HCT116 (cell line): ENCODE measurements around the gene ACHE. TPM values are rescaled to one million over a fixed set of nuclear protein-coding genes. Genes with fewer than 3 reads are reported as not detected.

Experiments used
- ATAC-seq: fragments of 200-7000 bp; cut with Tn5 transposase; 2 replicates; pipeline ENCODE4 v1.9.1; 2020; ENCODE audit warnings: mild to moderate bottlenecking, moderate library complexity
- BruUV-seq: library from RNA; stranded (reverse); fragments of 400-500 nt; replicated peaks from 2 replicates; lab custom pipeline; 2021; lab: Mats Ljungman, UMichigan
- CTCF ChIA-PET: fragments of 300-600 bp; sonication (Branson Sonifier 250); formaldehyde crosslinking; loops from one replicate; lab custom pipeline; 2021; ENCODE audit warnings: antibody characterized with exemption; lab: Charles Lee
- POLR2A ChIA-PET: fragments of 300-600, 350-600 bp; sonication (Branson Sonifier 250); formaldehyde crosslinking; loops from one replicate; lab custom pipeline; 2021; ENCODE audit warnings: antibody characterized with exemption; lab: Charles Lee
- RAD21 ChIA-PET, 2 experiments: fragments of 300-600 bp; sonication (Branson Sonifier 250); formaldehyde crosslinking; loops; one replicate each; lab custom pipeline; 2023; ENCODE audit warnings: low total read pairs in 2 of 2; ENCODE audit not compliant: uncharacterized antibody in 2 of 2, unreplicated experiment in 2 of 2, low non-redundant PET in 1 of 2; lab: Charles Lee
- DNase-seq: peaks from one replicate; pipeline ENCODE4 v3.0.0-alpha.2; 2010; ENCODE audit warnings: low read depth, low spot score
- H2AFZ ChIP-seq: fragments of 200-600 bp; shearing (Covaris generic), sonication (generic); 2 replicates; pipeline ENCODE4 v1.6.1; 2017; ENCODE audit warnings: low read depth, mixed run types, mixed read lengths, antibody characterized with exemption, low read length; ENCODE audit not compliant: poor library complexity, severe bottlenecking
- H3K27ac ChIP-seq: 2 replicates; pipeline ENCODE4 v1.5.1; 2012; ENCODE audit warnings: low read depth, low read length
- H3K27me3 ChIP-seq: fragments of 200-600 bp; sonication (generic); 2 replicates; pipeline ENCODE4 v1.6.1; 2016; ENCODE audit warnings: mixed run types, low read length, mixed read lengths; ENCODE audit not compliant: insufficient read depth
- H3K36me3 ChIP-seq, 2 experiments: fragments of 200-500 bp in 1 of 2; fragments of 200-600 bp in 1 of 2; sonication (Bioruptor generic) in 1 of 2; sonication (generic) in 1 of 2; 2 replicates each; pipeline versions ENCODE4 v1.5.1 to v1.6.1; 2014 to 2016; ENCODE audit warnings: low read length in 2 of 2, inconsistent platforms in 1 of 2, mixed read lengths in 1 of 2, mixed run types in 1 of 2; ENCODE audit not compliant: insufficient read depth in 2 of 2, control insufficient read depth in 1 of 2
- H3K4me1 ChIP-seq, 2 experiments: fragments of 200-600 bp in 1 of 2; sonication (generic) in 1 of 2; 2 replicates each; pipeline versions ENCODE4 v1.5.1 to v1.6.1; 2012 to 2017; ENCODE audit warnings: low read length in 2 of 2, inconsistent platforms in 1 of 2, mild to moderate bottlenecking in 1 of 2, mixed read lengths in 1 of 2, mixed run types in 1 of 2, moderate library complexity in 1 of 2; ENCODE audit not compliant: insufficient read depth in 2 of 2, control insufficient read depth in 1 of 2
- H3K4me2 ChIP-seq: fragments of 200-600 bp; sonication (generic); 2 replicates; pipeline ENCODE4 v1.6.1; 2017; ENCODE audit warnings: mixed run types, low read length, mixed read lengths
- H3K4me3 ChIP-seq, 2 experiments: fragments of 200-600 bp in 1 of 2; sonication (generic) in 1 of 2; replicated peaks in 1 of 2; 2 replicates each; pipeline ENCODE4 v1.5.1; 2011 to 2016; ENCODE audit warnings: low read length in 2 of 2, control low read depth in 1 of 2, low read depth in 1 of 2, mild to moderate bottlenecking in 1 of 2, mixed read lengths in 1 of 2, mixed run types in 1 of 2
- H3K79me2 ChIP-seq: fragments of 200-600 bp; sonication (generic); 2 replicates; pipeline ENCODE4 v1.6.1; 2017; ENCODE audit warnings: mild to moderate bottlenecking, mixed run types, low read length, moderate library complexity, mixed read lengths; ENCODE audit not compliant: insufficient read depth
- H3K9ac ChIP-seq: fragments of 200-600 bp; sonication (generic); 2 replicates; pipeline ENCODE4 v1.6.1; 2016; ENCODE audit warnings: low read length, mixed read lengths
- H3K9me2 ChIP-seq: fragments of 200-600 bp; sonication (generic), shearing (Covaris generic); 2 replicates; pipeline ENCODE4 v1.6.1; 2017; ENCODE audit warnings: mixed run types, mild to moderate bottlenecking, moderate library complexity; ENCODE audit not compliant: insufficient read depth
- H3K9me3 ChIP-seq, 2 experiments: fragments of 200-500 bp in 1 of 2; fragments of 200-600 bp in 1 of 2; sonication (Bioruptor generic) in 1 of 2; sonication (generic) in 1 of 2; 2 replicates each; pipeline ENCODE4 v1.6.1; 2014 to 2017; ENCODE audit warnings: low read length in 2 of 2, mixed read lengths in 2 of 2, inconsistent platforms in 1 of 2, low read depth in 1 of 2, mild to moderate bottlenecking in 1 of 2, mixed run types in 1 of 2, moderate library complexity in 1 of 2; ENCODE audit not compliant: control insufficient read depth in 1 of 2, insufficient read depth in 1 of 2
- H4K20me1 ChIP-seq: fragments of 200-600 bp; sonication (generic), shearing (Covaris generic); 2 replicates; pipeline ENCODE4 v1.6.1; 2017; ENCODE audit warnings: mixed run types, mild to moderate bottlenecking, moderate library complexity; ENCODE audit not compliant: insufficient read depth
- ATF3 ChIP-seq: IDR thresholded peaks from 2 replicates; pipeline ENCODE4 v1.6.1; 2012
- CBX3 ChIP-seq: IDR thresholded peaks from 2 replicates; pipeline ENCODE4 v1.6.1; 2012; ENCODE audit warnings: low read depth
- ELF1 ChIP-seq: IDR thresholded peaks from 2 replicates; pipeline ENCODE4 v1.6.1; 2012; ENCODE audit warnings: low read depth, borderline replicate concordance
- FOSL1 ChIP-seq: IDR thresholded peaks from 2 replicates; pipeline ENCODE4 v1.6.1; 2012; ENCODE audit warnings: low read depth
- JUND ChIP-seq: IDR thresholded peaks from 2 replicates; pipeline ENCODE4 v1.6.1; 2012
- POLR2A ChIP-seq: IDR thresholded peaks from 2 replicates; pipeline ENCODE4 v1.7.0; 2011; ENCODE audit warnings: borderline replicate concordance; ENCODE audit not compliant: insufficient read depth, insufficient read length; ENCODE audit errors: extremely low read depth
- REST ChIP-seq: IDR thresholded peaks from 2 replicates; pipeline ENCODE4 v1.6.1; 2012; ENCODE audit warnings: low read depth
- SP1 ChIP-seq: IDR thresholded peaks from 2 replicates; pipeline ENCODE4 v1.6.1; 2012; ENCODE audit warnings: low read depth
- TCF7L2 ChIP-seq: IDR thresholded peaks from 2 replicates; pipeline ENCODE4 v1.7.0; 2011; ENCODE audit warnings: borderline replicate concordance, inconsistent platforms; ENCODE audit not compliant: insufficient read depth, insufficient read length; ENCODE audit errors: extremely low read depth
- ZBTB33 ChIP-seq: IDR thresholded peaks from 2 replicates; pipeline ENCODE4 v1.6.1; 2011; ENCODE audit warnings: mild to moderate bottlenecking, low read length, moderate library complexity; ENCODE audit not compliant: insufficient replicate concordance; ENCODE audit errors: extremely low read depth
- ZFX ChIP-seq: fragments of 450-650 bp; IDR thresholded peaks from 2 replicates; pipeline ENCODE4 v1.6.1; 2017
- ZNF274 ChIP-seq: fragments of 200-500 bp; sonication (Bioruptor generic); IDR thresholded peaks from 2 replicates; pipeline ENCODE4 v1.6.1; 2014; ENCODE audit warnings: mild to moderate bottlenecking, low read depth, low read length, inconsistent platforms
- intact Hi-C: fragments of 100-400 bp; cut with micrococcal nuclease; formaldehyde crosslinking; loops from 2 replicates; pipeline ENCODE4 v1.10.0; 2022
- total RNA-seq: library from RNA; stranded (reverse); gene quantifications from one replicate; pipeline ENCODE4 v1.2.1, GENCODE V29; 2021; ENCODE audit not compliant: unreplicated experiment

ACHE gene
- total RNA-seq, 1 experiment from 2014 or later = 1.8 TPM

- CTCF ChIA-PET = interaction anchor here (0.8 to 1.4 kb wide), 2 partner anchors 35 to 85 kb away, joined by 3 read pairs; partner anchors contain the start of gene SLC12A9
- Histone ChIP-seq H4K20me1 (no peaks in the 10 kb centered on the region), H3K9me2 (no peaks in the 10 kb centered on the region), H3K79me2 (peaks cover 63% of the 10 kb centered on the region), H3K4me3 (no peak overlapping the region), H3K27me3 (no peaks in the 10 kb centered on the region), H3K36me3 (peaks cover 44 to 68% of the 10 kb centered on the region in 2 experiments), H2AFZ (no peak overlapping the region), H3K4me2 (no peak overlapping the region), H3K9ac (no peak overlapping the region)
- intact Hi-C loops = no loop called here
- BruUV-seq = no TSS peak
- TF ChIP-seq FOSL1 = no peak
- no peak for TF ChIP-seq ZBTB33
- TF ChIP-seq SP1 = no peak
- no peak for TF ChIP-seq CBX3
- TF ChIP-seq ELF1 = no peak
- TF ChIP-seq REST = no peak
- no peak for TF ChIP-seq ZNF274
- TF ChIP-seq TCF7L2 = no peak
- TF ChIP-seq JUND = no peak
- TF ChIP-seq ZFX = no peak
- no peak for TF ChIP-seq ATF3
- TF ChIP-seq POLR2A = no peak
- TF ChIP-seq, all 23 proteins: peak for 0
- Histone ChIP-seq H3K27ac (peak overlapping the region; percentile 36), H3K4me1 (peaks cover 8 to 45% of the 10 kb centered on the region in 2 experiments), H3K9me3 (no peaks in the 10 kb centered on the region)
- DNase-seq = no peak
- ATAC-seq = no peak
- POLR2A ChIA-PET = no interaction called here
- RAD21 ChIA-PET = no interaction called here
These were observed 8.7 kb downstream of the ACHE start for GRCh38 chr7:100886936-100887515.
